CD4-positive, alpha-beta T cell treated with Interferon gamma for 1 hour (primary cell): ENCODE data around the gene SPATA13.
A peak's percentile ranks its signal among the peaks of the same experiment; 100 is the strongest.
"Not testable (repeated sequence)": the region's sequence is repeated elsewhere in the genome, so short reads cannot be mapped to it uniquely, and the experiment has no call there.

Experiments
- DNase-seq: peaks from one replicate; pipeline ENCODE4 v3.0.0-alpha.2; 2020

SPATA13 gene

DNA sequence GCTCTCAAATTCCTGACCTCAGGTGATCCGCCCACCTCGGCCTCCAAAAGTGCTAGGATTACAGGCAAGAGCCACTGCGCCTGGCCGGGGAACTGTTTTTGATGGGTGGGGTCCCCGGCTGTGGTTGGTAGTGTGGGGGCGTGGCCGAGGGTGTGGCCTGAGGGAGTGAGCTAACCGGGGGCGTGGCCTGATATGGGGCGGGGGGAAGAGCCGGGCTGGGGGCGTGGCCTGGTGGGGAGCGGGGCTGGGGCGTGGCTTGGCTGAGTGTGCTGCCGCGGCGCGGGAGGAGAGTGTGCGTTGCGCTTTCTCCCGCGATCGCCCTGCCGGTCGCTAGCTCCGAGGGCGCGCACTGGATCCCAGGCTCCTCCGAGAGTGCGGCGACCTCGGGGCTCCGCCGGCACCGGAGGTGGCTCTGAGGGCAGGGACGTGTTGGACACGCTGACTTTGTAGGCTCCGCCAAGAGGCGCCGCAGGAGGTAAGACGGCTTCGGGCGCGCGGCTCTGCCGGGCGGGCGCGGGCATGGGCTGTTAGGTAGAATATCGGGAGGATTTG, at the start of gene SPATA13:
Gene SPATA13 (plus strand): TSS at position 263 of the 552 bp plus-strand sequence. CDS start 62,210 bp downstream, outside the sequence.
- peak; percentile 90 for DNase-seq

DNA sequence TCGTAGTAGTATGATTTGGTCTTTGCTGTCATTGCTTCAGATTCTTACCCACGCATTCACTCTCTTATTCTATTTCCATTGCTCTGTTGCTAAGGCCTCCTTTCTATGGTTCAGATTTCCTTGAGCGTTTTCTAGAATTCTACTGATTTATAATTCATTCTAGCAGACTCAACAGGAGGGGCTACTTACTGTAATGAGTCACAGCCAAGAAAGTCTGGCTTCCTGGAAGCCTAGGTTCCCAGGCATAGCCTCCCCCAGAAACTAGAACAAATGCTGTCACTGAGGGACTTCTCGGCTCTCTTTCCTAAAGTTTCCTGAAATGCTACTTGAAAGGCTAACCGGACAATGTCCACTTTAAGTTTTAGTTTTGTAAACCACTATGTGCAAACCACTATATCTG, 47.7 kb upstream of the SPATA13 start:
- DNase-seq: no peak

DNA sequence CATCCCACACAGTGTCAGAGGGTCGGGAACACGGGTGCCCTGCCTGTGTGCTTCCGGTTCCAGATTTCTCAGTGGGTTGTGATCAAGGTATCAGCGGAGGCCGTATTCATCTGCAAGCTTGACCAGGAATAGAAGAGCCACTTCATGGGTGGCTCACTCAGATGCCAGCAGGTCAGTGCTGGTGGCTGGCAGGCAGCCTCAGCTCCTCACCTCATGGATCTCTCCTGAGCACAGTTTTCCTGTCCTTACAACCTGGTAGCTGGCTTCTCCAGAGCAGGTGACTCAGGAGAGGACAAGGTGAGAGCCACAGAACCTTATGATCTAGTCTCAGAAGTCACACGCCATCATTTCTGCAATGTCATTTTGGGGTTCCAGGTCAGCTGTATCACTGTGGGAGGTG, 44.8 kb upstream of the SPATA13 start:
- no peak for DNase-seq

DNA sequence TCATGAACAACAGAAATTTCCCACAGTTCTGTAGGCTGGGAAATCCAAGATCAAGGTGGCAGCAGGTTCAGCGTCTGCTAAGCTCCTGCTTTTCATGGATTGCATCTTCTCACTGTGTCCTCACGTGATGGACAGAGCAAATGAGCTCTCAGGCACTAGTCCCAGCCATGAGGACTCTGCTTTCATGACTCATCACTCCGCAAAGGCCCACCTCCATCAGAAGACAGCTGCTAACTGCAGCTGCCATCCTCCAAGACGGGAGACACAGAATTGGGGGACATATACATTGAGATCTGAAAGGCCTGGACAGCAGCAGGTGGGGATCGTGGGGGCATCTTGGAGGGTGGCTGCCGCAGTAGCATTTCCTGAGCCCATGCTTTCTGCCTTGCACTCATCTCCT, 44.4 kb upstream of the SPATA13 start:
- DNase-seq: no peak

DNA sequence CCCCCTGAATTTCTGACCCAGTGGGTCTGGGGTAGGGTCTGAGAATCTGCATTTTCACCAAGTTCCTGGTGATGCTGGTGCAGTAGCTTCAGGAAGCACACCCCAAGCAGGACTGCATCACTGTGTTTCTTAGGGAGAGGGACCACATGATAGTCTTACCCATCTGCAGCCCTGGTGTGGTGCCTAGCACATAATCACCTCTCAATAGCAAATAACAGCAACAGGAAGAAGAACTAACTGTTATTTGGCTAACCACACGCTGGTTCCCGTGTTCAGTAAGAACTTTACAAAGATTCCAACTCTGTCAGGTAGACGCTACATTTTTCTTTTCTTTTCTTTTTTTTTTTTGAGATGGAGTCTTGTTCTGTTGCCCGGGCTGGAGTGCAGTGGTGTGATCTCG, 41.9 kb upstream of the SPATA13 start:
- DNase-seq: no peak

DNA sequence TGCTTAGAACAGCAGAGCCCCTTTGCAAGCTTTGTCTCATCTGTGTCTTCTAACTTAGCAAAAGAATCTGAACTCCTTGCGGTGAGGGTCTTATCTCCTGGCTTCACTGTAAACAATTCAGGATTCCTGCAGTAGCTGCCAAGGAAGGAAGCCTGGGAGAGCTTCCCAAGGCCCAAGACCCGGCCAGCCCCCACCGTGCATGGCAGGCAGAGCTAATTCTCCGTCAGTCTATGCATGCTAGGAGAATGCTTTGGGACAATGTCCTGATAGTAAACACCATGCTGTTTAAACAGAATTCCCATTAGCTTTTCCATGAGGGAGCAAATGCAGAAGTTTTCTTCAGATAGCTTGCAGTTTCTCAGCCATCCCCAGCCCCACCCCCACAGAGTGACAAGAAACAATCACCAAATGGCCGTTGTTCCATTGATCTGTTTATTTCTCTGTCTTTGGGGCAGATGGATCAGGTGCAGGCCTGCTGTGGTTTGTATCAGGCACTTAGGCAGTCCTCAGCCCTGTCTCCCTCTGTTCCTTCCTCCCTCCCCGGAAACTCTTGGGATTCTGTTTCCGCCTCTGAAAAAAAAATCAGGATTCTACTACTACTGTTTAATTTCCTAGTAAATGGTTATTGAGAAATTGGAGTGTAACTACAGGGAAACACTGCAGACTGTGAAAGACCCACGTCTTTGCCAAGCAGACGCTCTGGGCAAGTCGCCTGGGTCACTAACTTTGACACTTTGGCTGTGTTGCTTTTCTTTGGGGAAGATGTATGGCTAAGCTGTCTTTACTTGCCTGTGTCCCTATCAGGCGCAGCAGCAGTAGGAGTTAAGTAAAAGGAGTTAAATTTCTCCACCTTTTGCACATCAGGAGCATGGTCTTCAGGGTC, 40.7 kb upstream of the SPATA13 start:
- DNase-seq: no peak

DNA sequence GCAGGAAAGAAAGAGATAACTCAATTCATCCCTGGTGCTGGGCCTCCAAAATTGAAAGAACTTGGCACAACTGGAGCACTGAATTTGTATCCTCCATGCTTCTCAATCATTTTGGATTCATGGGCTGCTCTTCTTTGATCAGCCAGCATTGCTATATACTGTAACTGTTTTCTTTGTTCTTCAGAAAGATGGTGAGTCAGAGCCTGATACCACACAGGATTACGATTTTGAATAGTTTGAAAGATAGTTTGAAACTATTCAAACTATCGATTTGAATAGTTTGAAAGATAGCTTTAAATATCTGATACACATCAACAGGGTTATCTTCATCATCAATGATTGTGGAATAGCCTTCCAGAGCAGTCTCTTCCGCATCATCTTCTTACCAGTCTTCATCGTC, 38.5 kb upstream of the SPATA13 start:
- DNase-seq: not testable (repeated sequence)

DNA sequence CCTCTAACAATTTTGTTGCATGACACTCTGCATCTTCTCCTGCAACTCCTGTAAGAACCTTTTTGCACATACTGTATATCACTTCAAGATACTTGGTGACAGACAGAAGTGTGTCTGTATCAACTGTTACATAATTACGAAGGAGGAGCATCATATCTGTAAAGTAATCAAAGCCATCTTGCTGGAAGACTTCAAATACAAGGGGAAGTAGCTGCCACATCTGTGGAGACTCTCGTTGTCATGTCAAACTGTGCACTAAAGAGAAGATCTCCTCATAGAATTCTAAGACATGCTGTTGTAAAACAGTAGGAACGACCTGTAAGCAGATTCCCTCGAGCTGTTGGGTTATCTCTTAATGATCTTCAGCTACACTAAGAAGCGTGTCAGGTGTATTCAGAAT, 38.0 kb upstream of the SPATA13 start:
- no peak for DNase-seq

DNA sequence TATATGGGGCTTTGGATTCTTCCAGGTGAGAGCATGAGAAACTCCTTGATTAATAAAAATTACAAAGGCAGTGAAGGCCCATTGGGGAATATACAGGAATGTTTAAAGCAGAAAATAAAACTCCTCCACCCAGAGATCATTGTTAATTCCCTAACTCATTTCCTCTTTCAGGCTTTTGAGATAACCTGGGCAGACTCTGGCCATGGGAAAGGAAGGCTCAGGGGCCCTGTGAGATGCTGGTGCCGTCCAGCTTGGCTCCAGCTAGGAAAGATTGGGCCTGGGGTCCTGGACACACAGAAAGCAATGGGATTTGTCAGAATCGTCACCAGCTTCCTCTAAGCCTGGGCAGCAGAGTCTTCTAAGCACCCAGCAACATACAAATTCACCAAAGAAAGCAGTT, 36.8 kb upstream of the SPATA13 start:
- DNase-seq: no peak

DNA sequence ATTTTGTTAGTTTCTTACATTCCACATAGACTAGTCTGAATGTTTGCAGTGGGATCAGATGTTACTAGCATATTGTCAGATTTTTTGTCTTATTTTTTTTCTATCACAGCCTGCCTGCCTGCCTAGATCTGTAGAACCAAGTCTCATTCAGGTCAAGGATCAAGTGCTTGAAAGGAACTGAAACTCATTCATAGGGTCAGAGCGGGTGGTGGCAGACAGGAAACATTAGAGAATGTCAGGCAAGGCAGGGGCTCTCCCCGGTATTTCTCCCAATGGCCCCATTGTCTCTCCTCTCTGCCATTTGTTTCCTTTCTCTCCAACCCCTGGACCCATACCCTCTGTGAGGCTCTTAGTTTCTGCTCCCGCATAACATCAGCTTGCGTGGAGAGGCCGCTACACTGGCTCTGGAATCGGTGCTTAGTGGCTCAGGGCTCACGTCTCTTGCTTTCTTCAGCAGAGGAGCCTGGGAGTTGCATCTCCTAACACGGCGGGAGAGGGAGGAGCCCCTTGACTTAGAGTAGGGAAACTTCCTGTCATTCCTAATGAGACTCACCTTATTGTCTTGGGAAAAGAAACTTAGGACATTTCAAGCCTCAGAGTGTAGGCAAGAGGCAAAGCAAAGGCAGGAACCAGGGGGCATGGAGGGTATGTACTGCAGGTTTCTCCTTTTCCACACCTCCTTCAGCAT, 35.6 kb upstream of the SPATA13 start:
- no peak for DNase-seq

DNA sequence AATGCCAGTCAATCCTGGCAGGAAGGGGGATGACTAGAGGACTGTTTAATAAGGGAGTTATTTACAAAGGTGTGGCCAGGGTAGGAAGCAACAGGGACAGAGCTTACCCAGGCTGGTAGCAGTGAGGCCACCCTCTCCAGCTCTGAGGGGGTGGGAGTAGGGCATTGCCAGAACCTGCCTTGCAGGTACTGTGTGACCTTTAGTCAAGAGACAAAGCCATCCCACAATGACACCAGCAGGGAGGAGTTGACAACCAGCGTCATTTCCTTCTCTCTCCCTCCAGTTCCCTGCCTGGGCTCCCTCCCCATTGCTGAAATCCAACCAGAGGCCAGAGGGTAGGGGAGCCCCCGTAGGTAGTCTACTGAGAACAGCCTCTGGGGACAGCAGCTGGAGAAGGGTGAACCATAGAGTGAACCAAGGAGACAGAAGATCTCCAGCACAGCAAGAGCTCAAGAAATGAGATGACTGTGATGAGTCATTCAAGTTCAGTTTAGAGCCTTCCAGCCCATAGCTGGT, 33.3 kb upstream of the SPATA13 start:
- DNase-seq: no peak

DNA sequence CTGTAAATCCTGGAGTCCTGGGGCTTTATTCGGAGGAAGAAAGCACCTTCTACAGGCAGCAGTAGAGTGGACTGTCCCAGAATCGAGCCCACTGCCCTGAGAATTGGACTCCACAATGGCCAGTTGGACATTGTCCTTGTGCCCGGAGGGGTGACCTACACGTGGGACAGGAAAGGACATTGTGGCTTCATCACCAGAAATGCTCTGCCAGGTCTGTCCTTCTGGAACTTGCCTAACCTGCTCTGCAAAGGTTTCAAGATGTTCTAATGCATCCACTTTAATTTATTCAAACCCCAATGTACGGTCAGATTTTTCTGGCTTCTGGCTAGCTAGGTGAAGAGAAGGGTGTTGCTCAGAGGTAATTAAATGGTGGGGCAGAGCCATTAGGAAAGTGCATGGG, 32.4 kb upstream of the SPATA13 start:
- no peak for DNase-seq

DNA sequence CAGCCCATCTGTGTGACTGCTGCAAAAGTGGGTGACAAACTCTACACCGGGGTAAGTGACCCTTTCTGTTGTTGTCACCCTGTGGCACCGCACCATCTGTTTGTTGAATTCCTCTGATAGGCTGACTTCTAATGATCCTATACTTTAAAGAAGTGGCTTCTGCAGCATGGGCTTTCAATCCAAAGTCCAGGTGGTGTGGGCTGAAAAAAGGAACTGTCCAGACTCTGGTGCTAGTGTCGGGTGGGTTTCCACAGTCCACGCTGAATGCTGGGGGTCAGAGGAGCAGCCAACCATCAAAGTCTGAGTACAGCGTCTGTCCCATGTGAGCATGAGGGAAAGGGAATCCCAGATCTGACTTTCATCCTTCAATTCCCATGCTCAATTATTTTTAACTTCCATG, 31.6 kb upstream of the SPATA13 start:
- no peak for DNase-seq

DNA sequence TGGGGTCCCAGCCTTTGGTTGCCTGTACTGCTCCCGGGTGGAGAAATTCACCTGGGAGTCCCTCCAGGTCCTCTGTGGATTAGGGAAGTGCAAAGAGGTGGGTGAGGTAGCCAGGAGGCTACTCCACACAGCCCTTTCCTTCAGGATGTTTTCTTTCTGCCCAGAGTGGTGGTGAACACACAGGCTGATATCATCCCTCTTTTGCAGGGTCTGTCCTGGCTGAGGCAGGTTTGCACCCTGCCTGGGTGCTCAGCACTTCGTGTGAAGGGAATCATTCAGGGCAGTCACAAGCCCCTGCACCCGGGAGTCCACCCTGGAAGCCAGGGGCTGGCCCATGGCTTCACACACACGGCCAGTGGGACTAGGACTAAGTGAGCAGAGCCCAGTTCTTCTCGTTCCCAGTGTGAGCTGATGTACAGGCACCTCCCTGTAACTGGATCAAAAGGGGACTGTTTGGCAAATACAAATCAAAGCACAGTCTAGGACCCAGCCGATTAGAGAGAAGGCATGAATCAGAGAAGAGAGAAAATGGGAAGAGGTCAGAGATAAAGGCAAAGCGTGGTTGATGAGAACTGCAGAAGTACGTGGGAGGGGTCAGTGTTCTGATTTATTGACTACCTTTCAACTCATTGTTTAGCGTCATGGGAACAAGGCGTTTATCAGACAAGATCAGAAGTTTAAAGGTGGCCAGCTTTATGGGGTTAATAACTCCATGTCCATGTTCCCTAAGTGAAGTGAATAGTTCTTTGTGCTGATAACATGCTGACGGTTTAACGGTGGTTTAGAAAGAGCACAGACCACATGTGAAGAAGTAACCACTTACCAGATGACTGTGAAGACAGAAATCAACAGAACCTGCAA, 30.4 kb upstream of the SPATA13 start:
- no peak for DNase-seq

DNA sequence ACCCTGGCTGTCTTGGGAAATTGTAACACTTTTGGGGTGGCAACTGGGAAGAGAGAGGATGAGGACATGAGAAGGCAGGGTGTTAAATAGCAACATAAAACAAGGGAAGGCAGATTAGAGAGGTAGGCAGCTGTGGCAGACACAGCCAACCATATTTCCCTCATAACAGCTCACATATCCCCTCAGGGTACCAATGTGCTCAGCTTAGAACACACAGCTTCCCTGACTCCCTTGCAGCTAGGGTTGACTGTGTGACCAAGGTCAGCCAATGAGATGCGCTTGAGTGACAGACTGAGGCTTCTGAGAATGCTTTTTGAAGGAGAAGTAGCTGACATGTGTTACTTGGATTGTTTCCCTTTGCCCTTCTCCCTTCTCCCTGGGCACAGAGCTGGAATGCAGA, 28.8 kb upstream of the SPATA13 start:
- no peak for DNase-seq

DNA sequence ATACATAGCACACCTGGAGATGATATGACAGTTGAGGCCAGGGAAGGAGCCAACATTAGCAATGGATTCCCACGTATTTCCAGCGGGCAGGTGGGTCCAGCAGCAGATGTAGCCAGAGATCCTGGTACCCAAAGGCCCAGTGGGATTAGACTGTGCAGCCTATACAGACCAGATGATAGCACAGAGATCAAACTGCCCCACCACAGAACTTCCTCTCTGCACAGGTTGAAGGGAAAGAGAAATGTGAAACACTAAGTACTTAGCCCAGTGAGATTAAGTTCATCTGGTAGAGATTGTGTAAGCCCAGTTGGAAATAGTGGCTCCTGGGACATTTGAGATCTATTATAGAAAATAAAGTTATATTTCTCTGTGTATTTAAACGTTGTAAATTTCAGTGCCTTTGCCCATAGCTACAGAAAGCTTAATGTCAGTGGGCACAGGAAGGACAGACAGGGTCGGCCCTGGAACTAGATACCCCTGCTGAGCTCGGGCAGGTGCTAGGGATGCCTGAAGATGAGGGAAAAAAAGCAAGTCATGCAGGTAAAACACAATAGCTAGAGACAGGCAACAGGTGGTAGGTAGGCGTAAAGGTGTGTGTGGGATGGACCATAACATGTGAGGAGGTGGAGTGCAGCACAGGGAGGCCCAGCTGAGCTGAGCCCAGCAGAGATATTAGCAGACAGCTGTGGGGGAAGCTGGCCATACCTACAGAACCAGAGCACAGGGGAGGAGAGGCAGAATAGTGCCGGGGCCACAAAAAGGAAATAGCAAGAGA, 27.3 kb upstream of the SPATA13 start:
- no peak for DNase-seq

DNA sequence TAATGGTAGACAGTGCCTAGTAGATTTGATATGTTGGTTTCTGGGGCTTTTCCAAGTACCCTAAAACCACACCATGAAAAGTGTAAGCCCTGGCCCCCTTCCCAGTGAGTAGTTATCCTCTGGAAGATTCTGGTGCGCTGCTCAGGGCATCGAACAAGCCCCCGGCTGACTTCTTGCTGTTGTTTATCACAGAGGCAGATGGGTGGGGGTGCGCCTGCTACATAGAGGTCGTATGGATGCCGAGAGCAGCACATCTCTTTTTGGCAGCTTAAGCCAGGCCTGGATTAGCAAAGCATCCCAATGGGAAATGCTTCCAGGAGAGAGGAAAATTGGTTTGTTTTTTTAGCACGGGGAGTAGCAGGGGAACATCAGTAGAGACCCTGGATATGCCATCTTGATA, 26.3 kb upstream of the SPATA13 start:
- no peak for DNase-seq

DNA sequence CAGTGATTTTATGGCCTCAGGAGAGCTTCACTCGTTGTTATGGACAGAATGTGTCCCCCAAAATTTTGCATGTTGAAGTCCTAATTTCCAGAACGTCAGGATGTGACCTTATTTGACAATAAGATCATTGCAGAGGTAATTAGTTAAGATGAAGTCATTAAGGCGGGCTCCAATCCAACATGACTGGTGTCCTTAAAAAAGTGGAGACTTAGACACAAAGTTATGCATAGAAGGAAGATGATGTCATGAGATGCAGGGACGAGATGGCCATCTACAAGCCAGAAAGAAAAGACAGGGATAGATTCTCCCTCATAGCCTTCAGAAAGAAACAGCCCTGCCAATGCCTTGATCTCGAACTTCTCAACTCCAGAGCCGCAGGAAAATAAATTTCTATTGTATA, 25.8 kb upstream of the SPATA13 start:
- DNase-seq: no peak

DNA sequence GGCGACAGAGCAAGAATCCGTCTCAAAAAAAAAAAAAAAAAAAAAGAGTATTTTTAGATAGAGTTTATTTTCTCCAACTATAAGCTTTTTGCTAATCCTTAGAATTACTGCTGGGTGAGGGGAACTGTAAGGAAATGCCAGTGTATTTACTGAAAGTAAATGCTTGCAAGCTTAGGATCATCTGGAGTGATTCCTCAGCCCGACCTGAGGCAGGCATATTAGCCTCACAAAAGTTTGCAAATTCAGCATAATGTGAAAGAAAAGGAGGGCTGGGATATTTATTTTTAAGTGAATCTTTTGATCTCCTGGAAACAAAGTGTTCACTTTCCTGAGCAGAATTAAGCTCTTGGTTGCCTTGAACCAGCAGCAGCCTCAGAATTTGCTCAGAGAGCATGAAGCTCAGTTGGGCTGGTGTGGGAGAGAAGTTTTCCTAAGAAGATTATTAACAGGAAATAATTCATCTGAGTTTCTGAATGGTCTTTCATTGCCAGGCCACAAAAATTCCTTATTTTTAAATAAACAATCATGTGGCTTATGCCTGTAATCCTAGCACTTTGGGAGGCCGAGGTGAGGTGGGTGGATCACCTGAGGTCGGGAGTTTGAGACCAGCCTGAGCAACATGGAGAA, 24.7 kb upstream of the SPATA13 start:
- DNase-seq: no peak

DNA sequence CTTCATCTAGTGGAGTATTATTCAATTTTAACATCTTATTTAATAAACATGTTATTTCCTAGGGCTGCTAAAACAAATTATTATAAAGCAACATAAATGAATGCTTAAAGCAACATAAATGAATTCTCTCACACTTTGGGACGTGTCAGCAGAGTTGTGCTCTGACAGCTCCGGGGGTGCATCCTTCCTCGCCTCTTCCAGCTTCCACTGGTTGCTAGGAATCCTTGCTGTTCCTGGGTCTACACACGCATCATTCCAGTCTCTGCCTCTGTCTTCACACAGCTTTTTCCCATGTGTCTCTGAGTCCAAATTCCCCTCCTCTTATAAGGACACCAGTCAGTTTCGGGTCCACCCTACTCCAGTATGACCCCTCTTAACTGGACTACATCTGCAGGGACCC, 21.6 kb upstream of the SPATA13 start:
- DNase-seq: no peak

DNA sequence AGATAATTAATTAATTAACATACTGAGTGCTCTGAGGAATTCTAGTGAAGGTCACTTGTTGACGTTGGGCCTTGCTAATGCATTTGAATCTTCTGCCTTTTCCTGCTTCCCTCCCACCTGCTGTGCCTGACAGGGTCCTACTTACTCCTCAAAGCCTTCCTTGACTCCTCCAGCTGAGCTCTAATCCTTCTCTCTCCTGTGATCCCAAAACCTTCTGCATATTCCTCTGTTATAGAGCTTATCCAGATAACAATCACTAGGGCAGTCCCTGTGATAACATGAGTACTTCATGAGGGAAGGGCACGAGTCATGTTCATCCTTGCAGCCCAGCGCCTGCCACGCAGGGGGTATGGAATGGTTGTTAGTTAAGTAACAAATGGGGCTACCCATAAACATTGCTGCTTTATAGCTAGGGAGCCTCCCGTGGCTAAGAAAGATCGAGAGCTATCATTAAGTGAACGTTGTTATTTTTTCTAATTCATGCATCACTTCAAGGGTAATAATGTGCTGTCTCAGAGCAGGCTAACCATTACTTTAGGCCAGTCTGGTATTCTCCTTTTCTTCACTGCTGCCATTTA, 19.1 kb upstream of the SPATA13 start:
- no peak for DNase-seq
